Erythroblast (primary cell): ENCODE data around the gene TTC28.

Source experiments
- GATA1 ChIP-seq: IDR thresholded peaks from 2 replicates; pipeline ENCODE4 v1.6.1; 2011; ENCODE audit warnings: low read depth, mild to moderate bottlenecking, control low read depth, low read length, moderate library complexity
- POLR2A ChIP-seq: IDR thresholded peaks from 2 replicates; pipeline ENCODE4 v1.6.1; 2011; ENCODE audit warnings: mild to moderate bottlenecking, low read length

DNA sequence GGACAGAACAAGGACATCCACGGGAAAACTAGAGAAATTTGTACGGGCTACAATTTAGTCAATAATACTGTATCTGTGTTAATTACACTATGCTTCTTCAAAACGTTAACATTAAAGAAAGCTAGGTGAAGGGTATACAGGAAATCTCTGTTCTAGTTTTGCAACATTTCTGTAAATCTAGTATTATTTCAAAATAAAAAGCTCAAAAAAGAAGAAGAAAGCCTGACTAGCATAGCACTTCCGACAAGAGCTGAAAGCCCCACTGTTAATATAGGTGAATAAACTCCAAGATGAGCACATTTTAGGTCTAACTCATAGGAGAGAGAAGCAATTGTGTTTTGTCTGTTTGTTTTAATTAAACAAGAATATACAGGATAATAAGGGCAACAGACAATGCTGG is 299.7 kb downstream of the TTC28 start:
- no peak for TF ChIP-seq POLR2A
- no peak for TF ChIP-seq GATA1
